HG03378 (cell line): ENCODE data around the gene SIPA1L3.
"Not testable (repeated sequence)": the region's sequence is repeated elsewhere in the genome, so short reads cannot be mapped to it uniquely, and the experiment has no call there.

Experiments
- ATAC-seq: cut with Tn5 transposase; IDR thresholded peaks from one replicate; pipeline ENCODE4 v1.9.1; 2021; ENCODE audit warnings: mild to moderate bottlenecking, moderate library complexity; ENCODE audit not compliant: unreplicated experiment

SIPA1L3 gene

GRCh38 chr19:38015761-38016160 lies 108.8 kb downstream of the SIPA1L3 start:
- ATAC-seq, result no peak

GRCh38 chr19:38017401-38018151 lies 110.6 kb downstream of the SIPA1L3 start:
- no peak for ATAC-seq

GRCh38 chr19:38018694-38019395 lies 111.8 kb downstream of the SIPA1L3 start:
- no peak for ATAC-seq

- ATAC-seq, result no peak
Measured at GRCh38 chr19:38019396-38019724, 112.4 kb downstream of the SIPA1L3 start.

- no peak for ATAC-seq
Measured at GRCh38 chr19:38020311-38020710, 113.3 kb downstream of the SIPA1L3 start.

GRCh38 chr19:38021352-38021751 lies 114.3 kb downstream of the SIPA1L3 start:
- no peak for ATAC-seq

GRCh38 chr19:38022791-38023670 lies 116.0 kb downstream of the SIPA1L3 start:
- ATAC-seq, result no peak

GRCh38 chr19:38023671-38024541 lies 116.9 kb downstream of the SIPA1L3 start:
- ATAC-seq, result no peak

- ATAC-seq, result no peak
Measured at GRCh38 chr19:38024992-38025908, 118.2 kb downstream of the SIPA1L3 start.

GRCh38 chr19:38025909-38026307 lies 118.9 kb downstream of the SIPA1L3 start:
- ATAC-seq, result no peak

- no peak for ATAC-seq
Measured at GRCh38 chr19:38028913-38029510, 122.0 kb downstream of the SIPA1L3 start.

GRCh38 chr19:38030001-38030400 lies 123.0 kb downstream of the SIPA1L3 start:
- ATAC-seq, result not testable (repeated sequence)

GRCh38 chr19:38030686-38031422 lies 123.8 kb downstream of the SIPA1L3 start:
- no peak for ATAC-seq

GRCh38 chr19:38031423-38031770 lies 124.4 kb downstream of the SIPA1L3 start:
- no peak for ATAC-seq

- no peak for ATAC-seq
Measured at GRCh38 chr19:38032151-38032550, 125.1 kb downstream of the SIPA1L3 start.

- ATAC-seq, result no peak
Measured at GRCh38 chr19:38032951-38033350, 125.9 kb downstream of the SIPA1L3 start.

GRCh38 chr19:38033658-38034491 lies 126.9 kb downstream of the SIPA1L3 start:
- ATAC-seq, result peak; percentile 52

GRCh38 chr19:38034492-38034860 lies 127.5 kb downstream of the SIPA1L3 start:
- ATAC-seq, result no peak
